ENCODE data around the gene ZNF692.

GRCh38 chr1:248837781-248838356 lies 21.0 kb downstream of the ZNF692 start, which contains the start of gene ZNF672:
- no peak for TF ChIP-seq CTCF (IDR thresholded peaks at IDR 0.05; ENCODE audit: insufficient read depth, low read length, poor library complexity, severe bottlenecking)
- TF ChIP-seq EZH2phosphoT487 (conservative IDR thresholded peaks at IDR 0.05; ENCODE audit: low read length): no peak

Data from SU-DHL-6 (cell line).